ENCODE results near the gene NAA40. TPM values are rescaled to one million over a fixed set of nuclear protein-coding genes. Genes with fewer than 3 reads are reported as not detected.

The NAA40 gene
- total and polyA plus RNA-seq, 2 of the 13 experiments (the other 11 are each of a cell fraction or from before 2014, with no cell fraction given): 11.1 to 17.9 TPM

DNA sequence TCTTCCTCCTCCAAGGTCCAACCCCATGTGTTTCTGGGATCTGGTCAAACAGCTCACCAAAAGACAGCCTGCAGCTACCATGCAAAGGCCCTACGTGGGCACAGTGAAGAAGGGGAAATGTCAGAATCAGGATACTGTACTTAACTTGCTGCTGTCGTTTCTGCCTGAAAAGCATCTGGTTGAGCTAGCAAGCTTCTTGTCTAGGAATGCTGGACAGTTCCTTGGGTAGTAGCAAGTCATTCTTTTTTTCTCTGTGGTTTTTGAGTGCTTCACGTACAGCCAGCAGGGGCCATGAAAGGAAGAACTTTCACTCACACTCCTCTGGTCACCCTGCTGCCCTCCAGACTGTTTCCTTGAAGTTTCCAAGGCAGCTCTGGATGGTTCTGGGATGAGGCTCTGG, 46.6 kb upstream of the NAA40 start:
- peaks cover 53% of the 10 kb centered on the region for H3K79me2 ChIP-seq (ENCODE audit: insufficient read depth, low read length)
- POLR2A ChIA-PET: interaction anchor here (1.1 kb wide), 1 partner anchor 28 kb away, joined by 4 read pairs; no protein-coding TSS in a partner anchor
- intact Hi-C loops (cut with micrococcal nuclease; ENCODE audit: unreplicated experiment): no loop called here
- in situ Hi-C loops (cut with HindIII; ENCODE audit: extremely low pct_ligation_motif_present, low pct_unique_long_range_greater_than_20kb): no loop called here
- WGBS (ENCODE audit: low lambda C conversion rate): 83% methylated on average over 2 of the region's 3 CpGs
- no peaks in the 10 kb centered on the region for H3K9me3 ChIP-seq (ENCODE audit: low read length)
- H3K27me3 ChIP-seq (ENCODE audit: control insufficient read depth in 1 of 2, insufficient read depth in 2 of 2, low read length in 2 of 2): no peaks in the 10 kb centered on the region
- CTCF ChIA-PET (ENCODE audit: low intra/inter-chr PET ratio, low total read pairs): no interaction called here
- peaks cover 16 to 33% of the 10 kb centered on the region in 2 experiments for H3K36me3 ChIP-seq (replicated peaks in 1 of 2; ENCODE audit: control insufficient read depth in 1 of 2, insufficient read depth in 2 of 2, low read length in 2 of 2)
- no peak overlapping the region for H3K4me3 ChIP-seq (replicated peaks in 1 of 3; ENCODE audit: insufficient read depth in 1 of 3, low read depth in 2 of 3, low read length in 3 of 3)
- H3K27ac ChIP-seq (ENCODE audit: extremely low read length, insufficient read depth, low read length): no peak overlapping the region
- no TSS peak for BruUV-seq (replicated peaks)
- ATAC-seq (no peak), FAIRE-seq (no peak), DNase-seq (ENCODE audit: low spot score) (no peak)
- no peak overlapping the region for H3K4me2 ChIP-seq (ENCODE audit: low read depth, low read length)
- TF ChIP-seq, protein P1, sequence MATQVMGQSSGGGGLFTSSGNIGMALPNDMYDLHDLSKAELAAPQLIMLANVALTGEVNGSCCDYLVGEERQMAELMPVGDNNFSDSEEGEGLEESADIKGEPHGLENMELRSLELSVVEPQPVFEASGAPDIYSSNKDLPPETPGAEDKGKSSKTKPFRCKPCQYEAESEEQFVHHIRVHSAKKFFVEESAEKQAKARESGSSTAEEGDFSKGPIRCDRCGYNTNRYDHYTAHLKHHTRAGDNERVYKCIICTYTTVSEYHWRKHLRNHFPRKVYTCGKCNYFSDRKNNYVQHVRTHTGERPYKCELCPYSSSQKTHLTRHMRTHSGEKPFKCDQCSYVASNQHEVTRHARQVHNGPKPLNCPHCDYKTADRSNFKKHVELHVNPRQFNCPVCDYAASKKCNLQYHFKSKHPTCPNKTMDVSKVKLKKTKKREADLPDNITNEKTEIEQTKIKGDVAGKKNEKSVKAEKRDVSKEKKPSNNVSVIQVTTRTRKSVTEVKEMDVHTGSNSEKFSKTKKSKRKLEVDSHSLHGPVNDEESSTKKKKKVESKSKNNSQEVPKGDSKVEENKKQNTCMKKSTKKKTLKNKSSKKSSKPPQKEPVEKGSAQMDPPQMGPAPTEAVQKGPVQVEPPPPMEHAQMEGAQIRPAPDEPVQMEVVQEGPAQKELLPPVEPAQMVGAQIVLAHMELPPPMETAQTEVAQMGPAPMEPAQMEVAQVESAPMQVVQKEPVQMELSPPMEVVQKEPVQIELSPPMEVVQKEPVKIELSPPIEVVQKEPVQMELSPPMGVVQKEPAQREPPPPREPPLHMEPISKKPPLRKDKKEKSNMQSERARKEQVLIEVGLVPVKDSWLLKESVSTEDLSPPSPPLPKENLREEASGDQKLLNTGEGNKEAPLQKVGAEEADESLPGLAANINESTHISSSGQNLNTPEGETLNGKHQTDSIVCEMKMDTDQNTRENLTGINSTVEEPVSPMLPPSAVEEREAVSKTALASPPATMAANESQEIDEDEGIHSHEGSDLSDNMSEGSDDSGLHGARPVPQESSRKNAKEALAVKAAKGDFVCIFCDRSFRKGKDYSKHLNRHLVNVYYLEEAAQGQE (IDR thresholded peaks at IDR 0.05; ENCODE audit: borderline replicate concordance in 1 of 2, low read depth in 1 of 2, low read length in 2 of 2): peak in 1 of 2 experiments; percentile 57; a peak in 1 of 4 replicates
- TF ChIP-seq ZNF446 (CRISPR knock-in tag; IDR thresholded peaks at IDR 0.05) (no peak), TOE1 (CRISPR knock-in tag; IDR thresholded peaks at IDR 0.05) (no peak), HCFC1 (IDR thresholded peaks at IDR 0.05; ENCODE audit: low read depth, low read length) (no peak), ZMAT3 (CRISPR knock-in tag; conservative IDR thresholded peaks at IDR 0.05) (no peak), ATF6 (CRISPR knock-in tag; conservative IDR thresholded peaks at IDR 0.05) (no peak), FOSL1 (CRISPR knock-in tag; IDR thresholded peaks at IDR 0.05; ENCODE audit: borderline replicate concordance) (0 out of 2 replicates have a peak, but pooled peaks have one; percentile 11)
- H4K20me1 ChIP-seq (ENCODE audit: insufficient read depth, low read length): 0 out of 2 replicates have a peak, but pooled peaks cover 3% of the 10 kb centered on the region
- H3K9ac ChIP-seq (ENCODE audit: insufficient read depth, low read depth, low read length): peak overlapping the region; percentile 23; the same call in 1 of the 2 replicates
- H3K4me1 ChIP-seq (ENCODE audit: insufficient read depth, low read length): peaks cover 36% of the 10 kb centered on the region
- H2AFZ ChIP-seq (ENCODE audit: low read length): no peak overlapping the region
